Stimulated activated naive CD4-positive, alpha-beta T cell (primary cell): ENCODE data around the gene HOXB1.
A peak's percentile ranks its signal among the peaks of the same experiment; 100 is the strongest.

Source experiments
- DNase-seq, 6 experiments: peaks; one replicate each; lab custom pipeline; 2025; lab: John Stamatoyannopoulos, UW

Gene HOXB1

DNA sequence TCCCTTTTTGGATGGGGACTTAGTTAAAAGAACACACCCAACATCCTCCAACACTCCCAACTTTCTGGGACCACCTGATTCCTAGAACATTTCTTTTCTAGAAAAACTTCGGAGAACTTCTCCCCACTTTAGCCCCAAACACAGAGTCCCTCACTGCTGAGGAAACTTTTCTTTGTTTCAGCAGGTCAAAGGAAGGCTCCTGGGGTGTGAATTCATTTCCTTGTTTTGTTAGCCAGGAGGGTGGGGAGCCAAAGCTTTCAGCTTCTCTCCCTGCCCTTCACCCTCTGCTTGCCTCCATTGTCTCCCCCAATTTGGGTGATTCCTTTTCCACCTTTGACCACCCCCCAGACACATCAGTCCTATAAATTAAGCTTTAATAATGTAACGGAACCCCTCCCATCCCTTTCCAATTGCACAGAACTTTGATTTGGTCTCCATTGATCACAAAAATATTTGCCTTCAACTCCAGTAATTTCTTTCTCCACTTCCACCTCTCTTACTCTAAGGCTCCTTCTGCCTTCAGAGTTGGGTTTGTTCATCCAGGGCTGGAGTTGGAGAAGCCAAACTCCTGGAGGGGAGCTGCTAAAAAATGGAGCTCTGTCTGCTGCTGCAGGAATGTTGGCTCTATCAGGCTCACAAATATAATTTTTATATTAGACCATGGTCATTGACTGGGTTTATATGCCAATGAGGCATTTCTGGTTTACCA, 37.0 kb upstream of the HOXB1 start:
- DNase-seq = no peak

DNA sequence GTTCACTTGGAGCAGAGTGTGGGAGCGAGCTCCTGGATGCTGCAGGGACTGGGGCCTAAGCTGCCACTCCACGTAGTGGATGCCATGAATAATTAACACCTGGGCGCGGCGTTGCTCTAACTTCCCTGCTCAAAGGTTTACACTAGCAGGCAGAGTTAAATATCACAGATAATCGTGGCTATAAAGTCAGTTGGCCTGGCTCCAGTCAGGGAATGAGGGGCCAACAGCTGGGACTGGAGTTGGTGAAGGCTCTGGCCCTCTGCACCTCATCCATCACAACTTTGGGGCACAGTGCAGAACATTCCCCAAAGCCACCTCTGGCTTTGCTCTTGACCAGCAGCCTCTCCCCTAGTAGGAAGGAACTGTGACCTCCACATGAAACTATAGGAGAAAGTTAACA, 36.4 kb upstream of the HOXB1 start:
- DNase-seq = no peak

DNA sequence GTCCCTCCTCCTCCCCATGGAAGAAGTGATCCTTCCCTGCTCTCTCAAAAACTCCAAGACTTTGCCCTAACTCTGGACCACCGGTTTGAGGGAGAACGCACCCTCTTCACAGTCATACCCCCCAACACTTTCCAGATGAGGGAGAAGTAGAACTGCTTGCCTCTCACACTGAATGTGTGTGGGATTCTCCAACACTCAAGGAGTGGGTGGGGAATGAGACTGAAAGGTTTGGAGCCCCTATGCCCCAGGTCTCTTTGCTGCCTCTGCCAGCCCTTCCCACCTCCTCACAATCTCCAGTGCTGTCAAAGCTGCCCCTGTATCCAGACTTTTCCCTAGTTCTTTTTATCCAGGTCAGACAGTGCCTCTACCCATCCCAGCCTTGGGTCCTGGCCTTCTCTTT, 35.9 kb upstream of the HOXB1 start:
- DNase-seq = no peak

DNA sequence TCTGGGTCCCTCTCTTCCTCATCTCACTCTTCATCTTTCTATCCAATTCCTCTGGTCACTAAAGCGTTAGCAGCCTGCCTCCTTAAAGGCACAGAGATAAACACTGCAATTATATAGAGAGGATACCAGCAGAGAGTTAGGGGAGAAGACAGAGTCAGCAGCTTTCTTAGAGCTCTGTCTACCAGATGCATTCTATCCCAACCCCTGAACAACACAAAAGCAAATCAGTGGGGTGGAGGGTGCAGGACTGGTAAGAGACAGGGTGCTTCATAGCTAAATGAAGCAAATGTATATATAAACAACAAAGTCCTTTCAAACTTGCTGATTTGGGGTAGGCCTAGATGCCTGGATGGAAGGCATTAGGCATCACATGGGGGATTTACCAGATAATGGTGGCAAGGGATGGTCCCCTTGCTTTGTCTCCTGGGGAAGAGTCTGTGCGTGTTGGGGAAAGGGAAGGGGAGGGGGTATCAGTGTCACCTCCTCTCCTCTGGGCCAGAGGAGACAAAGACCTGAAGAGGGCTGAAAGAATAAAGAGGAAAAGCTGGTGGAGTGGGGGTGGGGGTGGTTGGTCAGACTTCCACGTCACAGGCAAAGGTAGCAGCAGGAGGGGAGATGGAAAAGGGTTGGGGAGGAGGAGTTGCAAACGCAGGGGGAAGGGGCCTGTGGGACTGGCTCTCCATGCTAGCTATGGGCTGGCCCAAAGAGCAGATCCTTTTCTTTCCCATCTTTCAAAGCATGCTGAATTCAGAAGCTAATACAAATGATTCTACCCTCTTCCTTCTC, 35.3 kb upstream of the HOXB1 start:
- DNase-seq = no peak

DNA sequence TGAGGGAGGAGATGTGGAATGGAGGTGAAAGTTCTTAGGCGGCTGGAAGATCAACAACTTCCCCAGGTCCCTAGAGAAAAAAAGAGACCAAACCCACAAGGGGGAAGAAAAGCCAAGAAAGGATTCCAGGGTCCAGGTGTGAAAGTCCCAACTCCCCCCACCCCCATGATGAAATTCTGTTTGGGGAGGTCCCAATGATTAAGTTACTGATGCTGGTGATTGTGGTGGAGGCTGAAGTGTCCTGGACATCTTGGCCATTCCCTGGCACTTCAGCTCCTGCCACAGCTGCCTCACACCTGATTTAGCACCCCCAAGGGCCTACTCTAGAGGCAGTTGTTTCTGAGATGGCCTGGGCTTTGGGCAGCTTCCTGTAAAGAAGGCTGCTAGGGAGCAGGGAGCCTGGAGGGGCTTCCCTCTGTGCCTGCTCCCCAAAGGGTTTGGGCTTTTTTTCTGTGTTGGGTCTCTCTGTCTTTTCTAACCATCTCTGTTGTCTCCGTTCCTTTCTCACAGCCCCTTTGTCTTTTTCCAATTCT, 34.3 kb upstream of the HOXB1 start:
- no peak for DNase-seq

DNA sequence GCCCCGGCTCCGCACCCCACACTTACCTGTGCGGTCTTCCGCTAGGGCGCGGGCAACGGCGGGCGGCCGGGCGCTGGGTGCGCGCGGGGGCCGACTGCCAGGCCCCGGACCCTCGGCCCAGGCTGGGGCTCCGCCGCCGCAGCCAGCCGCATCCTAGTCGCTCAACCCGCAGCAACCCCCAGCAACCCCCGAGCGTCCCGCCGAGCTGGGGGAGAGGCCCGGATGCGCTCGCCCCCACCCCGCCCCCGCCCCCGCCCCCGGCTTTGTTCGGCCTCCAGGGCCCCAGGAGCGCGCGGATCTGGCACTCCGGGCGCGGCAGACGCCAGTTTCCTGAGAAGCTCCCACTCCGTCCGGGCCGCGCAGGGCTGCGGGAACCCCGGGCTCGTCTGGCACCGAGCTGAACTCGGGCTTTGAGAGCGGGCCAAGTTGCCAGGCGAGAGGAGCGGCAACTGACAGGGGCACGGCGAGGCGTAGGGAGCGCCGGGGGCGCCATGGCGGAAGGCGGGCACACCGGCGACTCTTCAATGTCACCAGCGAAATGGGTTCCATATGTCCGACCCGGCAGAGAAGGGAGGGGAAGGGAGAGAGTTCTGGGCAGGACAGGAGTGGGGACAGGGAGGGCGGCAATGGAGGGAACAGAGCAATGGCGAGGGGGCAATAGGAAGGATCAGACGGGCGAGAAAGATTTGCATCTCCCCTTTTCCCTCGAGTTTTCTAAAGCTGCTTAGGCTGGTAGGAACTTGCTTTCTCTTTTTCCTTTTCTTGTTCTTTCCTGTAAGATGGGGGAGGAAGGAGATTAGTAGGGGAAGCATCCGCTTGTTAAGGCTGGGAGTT, 33.6 kb upstream of the HOXB1 start:
- no peak for DNase-seq

DNA sequence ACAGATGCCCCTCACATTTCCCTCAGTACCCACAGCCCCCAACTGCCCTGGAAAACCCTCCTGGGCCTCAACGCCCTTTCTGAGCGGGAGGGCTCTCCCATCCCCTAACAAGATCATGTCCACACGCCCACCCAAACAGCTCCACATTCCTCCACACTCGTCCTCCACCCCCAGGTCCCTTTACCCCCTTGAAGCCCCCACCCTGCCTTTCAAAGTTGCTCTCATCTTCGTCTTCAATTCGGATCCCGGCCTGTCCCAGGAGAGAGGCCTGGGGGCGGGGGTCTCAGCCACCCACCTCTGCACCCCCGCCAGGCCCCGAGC, 33.0 kb upstream of the HOXB1 start:
- no peak for DNase-seq

DNA sequence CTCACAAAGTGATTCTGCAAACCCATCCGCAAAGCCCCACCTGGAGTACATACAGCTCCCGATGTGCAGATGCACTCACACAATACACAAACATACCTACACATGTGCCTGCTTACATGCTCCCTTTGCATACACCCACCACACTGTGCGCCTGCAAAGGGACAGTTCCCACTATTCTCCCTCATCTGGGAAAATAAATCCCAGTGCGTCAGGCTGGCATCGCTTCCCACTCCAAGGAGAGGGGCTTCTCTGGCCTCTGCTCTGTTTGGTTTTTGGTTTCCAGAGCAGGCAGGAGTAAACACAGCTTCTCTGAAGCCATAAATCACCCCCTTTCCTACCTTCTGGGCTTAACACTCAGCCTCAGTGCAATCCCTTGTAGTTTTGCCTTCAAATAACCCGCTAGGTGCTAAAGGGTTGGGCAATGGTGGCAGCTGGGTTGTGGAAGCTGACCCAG, 32.6 kb upstream of the HOXB1 start:
- DNase-seq = no peak

DNA sequence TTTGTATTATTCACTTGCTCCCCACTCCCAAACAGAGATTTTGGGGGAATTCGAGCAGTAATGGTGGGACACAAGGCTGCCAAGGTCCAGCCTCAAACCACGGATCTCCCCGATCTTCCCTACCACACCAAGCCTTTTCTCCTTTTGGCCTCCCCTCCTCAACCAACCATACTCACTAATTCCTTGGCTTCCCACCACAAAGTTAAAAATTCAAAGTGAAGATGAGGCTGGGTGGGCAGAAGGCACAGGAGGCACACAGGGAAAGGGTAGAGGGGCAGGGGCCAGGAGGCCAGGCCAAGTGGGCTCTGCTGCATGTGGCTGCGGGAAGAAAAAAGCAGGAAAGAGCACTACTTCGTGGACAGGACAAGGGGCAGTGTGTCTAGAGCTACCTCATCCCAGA, 32.1 kb upstream of the HOXB1 start:
- DNase-seq = no peak

DNA sequence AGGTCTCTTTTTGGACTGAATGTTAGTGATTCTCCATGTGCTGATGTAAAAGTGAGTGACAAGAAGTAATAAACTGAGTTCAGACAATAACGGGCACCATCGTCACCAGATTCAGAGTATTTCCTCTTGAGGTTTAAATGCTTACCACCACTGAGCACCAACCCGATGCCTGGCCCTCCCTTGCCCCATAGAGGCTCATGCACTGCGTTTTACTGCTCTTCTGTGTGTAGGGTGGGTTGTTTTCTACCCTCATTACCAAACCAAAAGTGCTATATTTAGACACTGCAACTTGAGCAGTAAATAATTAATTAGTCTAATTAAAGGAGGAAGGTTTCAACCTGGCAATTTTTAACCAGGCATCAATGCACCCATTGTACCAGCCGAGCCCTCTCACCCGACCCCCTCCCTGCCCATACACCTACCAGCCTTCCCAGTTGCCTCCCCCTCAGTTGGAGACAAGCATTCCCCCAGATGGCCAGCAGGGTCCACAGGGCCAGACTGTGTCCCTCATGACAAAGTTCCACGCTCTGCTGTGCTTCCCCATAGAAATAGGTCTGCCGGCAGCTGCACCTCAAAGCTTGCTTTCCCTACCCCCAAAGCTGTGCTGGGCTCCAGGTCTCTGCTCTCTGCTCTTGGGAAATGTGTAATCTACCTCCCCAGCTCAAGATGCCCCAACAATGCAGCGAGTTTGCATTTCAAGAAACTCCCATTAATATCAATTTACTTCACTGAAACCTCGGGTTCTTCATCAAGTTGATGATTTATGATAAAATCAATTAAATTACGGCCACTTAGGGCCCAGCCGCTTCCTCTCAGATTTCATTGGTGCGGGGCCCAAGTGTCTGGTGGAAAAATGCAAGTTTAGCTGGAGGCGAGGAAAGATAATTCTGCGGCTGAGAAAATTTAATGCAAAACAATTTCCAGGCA, 31.3 kb upstream of the HOXB1 start:
- no peak for DNase-seq

DNA sequence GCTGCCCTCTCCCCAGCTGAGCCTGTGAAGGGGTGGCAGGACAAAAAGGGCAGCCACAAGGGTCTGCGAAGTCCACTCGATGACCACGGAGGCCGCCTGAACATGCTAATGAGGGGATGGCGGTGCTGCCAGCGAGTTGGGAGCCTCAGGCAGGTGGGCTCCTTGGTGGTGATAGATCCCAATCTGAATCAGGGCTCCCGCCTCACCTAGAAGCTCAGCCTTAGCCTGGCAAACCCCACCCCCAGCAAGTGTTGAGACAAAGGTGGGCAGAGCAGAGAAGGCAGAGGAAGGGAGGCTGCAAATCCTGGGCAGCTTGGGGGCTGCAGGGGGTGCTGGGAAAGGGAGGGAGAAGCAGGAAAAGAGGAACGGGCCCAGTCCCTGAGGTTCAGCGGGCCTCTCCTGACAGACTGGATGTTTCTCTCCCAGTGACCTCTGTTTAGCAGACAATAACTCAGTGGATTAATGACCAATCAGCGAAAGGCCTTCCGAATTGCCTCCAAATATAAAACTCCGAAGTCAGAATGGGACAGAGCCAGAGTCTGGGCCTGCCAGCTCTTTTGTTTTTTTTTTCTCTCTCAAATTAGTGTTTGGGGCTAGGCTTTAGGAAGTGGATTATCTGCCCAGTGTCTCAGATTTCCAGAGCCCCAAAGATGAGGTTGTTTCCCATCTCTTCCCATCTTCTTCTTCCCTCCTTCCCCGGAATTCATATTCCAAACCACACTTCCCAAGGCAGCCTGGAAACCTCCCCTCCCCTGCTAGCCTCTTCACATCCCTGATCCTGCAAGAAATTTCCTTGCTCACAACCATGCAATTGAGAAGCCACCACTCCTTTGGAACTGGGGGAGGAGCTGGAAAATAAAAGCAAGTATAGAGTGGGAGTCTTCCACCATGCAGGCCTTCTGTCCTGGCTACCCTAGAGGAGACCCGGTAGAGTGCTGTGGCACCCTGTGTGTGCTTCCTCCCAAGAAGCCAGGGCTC, 29.3 kb upstream of the HOXB1 start:
- no peak for DNase-seq

DNA sequence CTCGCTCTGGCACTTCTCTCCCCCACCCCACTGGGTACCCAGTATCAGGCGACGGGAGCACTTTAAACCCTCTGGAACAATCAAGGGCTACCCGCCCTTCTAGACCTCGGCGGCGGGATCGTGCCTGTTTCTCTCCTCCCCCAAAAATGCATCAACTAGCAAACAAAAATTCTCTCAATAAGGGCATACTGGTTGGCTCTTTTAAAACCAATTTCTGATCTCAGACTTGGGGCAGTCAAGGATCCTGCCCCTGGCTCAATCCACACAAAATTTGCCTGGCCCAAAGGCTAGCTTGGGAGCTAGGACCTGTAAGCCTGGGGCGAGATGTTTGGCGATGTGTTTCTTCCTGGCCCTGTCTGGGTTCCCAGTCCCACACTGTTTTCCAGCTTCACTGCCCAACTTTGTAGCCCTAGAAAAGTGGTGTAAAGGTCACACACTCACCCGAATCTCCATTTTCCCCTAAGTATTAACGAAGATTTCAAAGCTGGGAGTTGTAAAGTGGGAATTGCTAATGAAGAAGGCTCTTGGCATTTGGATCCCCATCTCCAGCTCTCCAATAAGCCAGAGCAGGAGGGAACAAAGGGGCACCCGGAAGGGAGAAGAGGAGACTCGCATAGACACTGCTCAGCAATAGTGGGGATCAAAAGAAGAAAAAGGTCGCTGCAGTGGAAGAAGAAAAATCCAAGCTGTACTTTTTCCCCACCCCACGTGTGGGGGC, 28.5 kb upstream of the HOXB1 start:
- DNase-seq = no peak

DNA sequence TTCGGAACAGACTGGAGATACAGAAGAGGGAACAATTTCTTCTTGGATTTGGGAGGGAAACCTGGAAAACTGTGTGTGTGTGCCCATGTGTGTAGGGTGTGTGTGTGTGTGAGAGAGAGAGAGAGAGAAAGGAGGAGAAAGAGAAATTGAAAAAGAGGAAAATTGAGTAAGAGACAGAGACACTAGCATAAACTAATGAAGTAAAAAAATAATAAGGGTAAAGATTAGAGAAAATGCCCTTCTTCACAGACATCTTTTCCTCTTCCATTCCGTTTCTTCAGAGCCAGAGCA, 28.0 kb upstream of the HOXB1 start:
- DNase-seq = no peak

DNA sequence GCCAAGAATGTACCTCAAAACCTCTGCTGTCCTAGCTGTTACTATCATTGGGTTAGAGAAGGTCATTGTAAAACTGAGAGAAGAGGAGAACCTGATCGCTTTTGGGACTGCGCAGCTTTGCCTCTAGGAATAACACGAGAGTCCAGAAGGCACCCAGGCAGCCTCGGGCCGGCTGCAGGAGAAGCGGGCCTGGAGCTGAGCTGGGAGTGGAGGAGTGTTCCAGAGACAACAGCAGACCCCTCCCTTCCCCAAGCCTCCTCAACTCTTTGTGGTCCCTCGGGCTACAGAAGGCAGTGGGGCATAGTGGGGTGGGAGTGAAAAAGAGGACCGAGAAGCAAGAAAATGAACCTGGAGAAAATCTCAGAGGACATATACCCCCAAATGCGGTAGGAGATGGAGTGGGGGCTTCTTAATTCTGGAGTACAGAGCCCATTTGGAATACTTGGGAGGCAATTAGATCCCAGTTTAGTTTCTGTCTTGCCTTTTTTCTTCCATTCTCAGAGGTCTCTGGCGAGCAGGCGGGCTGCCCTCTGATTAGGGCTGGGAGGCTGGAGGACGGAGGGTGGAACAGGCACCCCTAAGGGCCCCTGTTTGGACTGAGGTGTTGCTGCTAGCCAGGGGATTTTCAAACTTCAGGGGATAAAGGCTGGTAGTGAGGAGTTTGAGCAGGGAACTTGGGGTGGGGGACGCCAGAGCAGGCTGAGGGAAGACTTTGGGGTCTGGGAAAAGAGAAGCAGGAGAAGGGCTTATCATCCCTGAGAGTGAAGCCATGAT, 27.4 kb upstream of the HOXB1 start:
- DNase-seq = no peak

DNA sequence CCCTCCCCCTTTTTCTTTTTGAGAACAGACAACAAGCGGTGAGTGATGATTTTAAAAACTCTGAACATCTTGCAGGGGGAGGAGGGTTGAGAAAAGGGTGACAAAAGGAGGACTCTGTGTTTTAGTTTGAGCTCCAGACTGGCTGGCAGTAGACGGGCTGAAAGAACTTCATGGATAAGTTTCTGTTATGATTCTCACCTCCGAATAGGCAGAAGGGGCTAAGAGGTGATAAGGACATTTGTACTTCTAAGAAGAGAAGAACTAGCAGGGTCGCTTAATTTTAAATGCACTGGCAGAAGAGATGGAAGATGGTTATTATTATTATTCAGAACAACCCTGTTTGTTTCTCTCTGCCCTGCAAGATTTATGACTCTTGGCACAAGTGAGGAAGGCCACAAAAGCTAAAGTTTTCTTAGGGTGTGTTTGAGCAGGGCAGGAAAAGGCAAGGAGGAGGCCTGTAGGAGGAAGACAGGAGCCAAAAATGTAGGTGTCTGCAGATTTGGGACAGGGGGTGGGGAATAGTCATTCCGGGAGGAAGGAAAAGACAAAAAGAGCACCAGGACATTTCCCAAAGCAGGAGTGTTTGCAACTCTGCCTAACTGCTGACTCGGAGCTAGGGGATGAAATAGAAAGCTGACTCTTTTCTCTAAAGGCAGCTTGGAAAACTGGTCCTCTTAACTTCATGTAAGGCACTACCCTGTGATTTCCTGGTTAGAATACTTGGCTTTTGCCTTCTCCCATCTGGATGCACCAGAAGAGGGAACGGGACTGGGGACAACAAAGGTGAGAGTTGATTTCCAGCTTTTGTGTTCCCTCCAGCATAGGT, 26.0 kb upstream of the HOXB1 start:
- no peak for DNase-seq

DNA sequence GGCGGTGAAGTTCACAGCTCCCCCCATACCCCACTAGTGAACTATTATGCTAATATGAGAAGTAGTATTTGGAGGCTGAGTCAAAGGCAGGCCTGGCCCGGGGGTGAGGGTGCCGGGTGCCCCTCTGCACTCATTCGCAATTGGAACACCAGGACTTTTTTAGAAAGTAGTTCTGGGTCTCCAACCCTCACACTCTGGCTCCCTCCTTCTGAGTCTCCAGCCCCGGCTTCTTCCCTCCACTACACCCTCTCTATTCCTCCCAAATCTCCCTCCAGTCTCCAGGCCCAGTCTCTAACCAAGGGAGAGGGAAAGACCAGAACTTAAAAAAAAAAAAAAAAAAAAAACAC, 25.4 kb upstream of the HOXB1 start:
- DNase-seq = no peak

DNA sequence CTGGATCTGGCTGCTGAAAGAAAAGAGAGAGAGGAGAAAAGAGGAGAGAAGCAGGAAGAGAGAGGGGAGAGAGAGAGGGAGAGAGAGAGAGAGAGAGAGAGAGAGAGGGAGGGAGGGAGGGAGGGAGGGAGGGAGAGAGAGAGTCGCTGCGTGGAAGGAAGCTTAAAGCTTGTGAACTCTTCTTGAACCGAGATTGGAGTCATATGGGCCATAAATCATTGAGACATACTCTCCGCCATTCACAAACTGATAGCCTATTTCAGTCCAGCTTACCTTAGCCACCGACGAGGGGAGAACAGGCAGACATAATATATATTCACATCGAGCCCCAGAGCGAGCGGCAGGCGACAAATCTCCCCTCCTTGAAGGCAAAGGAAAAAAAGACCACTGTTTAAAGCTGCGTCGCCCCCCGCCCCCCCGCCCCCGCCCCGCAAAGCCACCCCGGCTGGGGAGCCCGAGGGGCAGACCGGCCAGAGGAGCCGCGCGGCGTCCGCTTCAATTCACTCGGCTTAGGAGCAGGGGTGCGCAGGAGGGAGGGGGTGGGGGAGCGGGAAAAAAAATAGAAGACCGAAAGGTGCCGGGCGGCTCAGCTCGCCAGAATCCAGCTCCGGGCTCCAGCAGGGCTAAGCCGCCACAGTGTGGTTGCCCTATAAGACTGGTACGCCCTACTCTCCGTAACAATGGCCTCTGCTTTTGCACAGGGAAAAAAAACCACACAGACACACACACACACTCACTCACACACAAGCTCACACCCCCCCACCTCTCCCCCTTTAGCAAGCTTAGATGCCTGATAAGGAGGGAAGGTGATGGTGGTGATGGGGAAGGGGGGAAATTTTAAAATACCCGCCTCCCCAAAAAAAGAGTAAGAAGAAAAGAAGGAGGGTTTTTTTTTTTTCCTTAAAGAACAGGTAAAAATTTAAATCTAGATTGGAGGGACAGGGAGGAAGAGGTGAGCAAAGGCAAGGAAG, 24.7 kb upstream of the HOXB1 start:
- peak in 4 of 6 experiments; percentile 11 to 36 (median 14) for DNase-seq
